Measurements from ENCODE around the gene NUP62.

The NUP62 gene

GRCh38 chr19:49896863-49897621 lies 32.3 kb downstream of the NUP62 start, which contains the start of gene IL4I1:
Gene IL4I1 (minus strand): TSS chr19:49896887. CDS start chr19:49896160, 727 bp downstream.
- peak; percentile 59 for DNase-seq

GRCh38 chr19:49895566-49896297 lies 33.6 kb downstream of the NUP62 start:
- no peak for DNase-seq

GRCh38 chr19:49894879-49895565 lies 34.3 kb downstream of the NUP62 start:
- DNase-seq = peak; percentile 34

GRCh38 chr19:49894011-49894664 lies 35.2 kb downstream of the NUP62 start:
- DNase-seq = no peak

GRCh38 chr19:49892716-49893115 lies 36.6 kb downstream of the NUP62 start:
- DNase-seq = no peak

- no peak for DNase-seq
Observed at GRCh38 chr19:49891393-49891792, 37.9 kb downstream of the NUP62 start.

- DNase-seq = peak; percentile 74
Observed at GRCh38 chr19:49890349-49891311, 38.7 kb downstream of the NUP62 start.

GRCh38 chr19:49889687-49890348 lies 39.5 kb downstream of the NUP62 start:
- peak; percentile 76 for DNase-seq

GRCh38 chr19:49889038-49889686 lies 40.1 kb downstream of the NUP62 start:
- DNase-seq = no peak

GRCh38 chr19:49888510-49888824 lies 40.8 kb downstream of the NUP62 start:
- DNase-seq = no peak

GRCh38 chr19:49887665-49888509 lies 41.4 kb downstream of the NUP62 start:
- no peak for DNase-seq

- no peak for DNase-seq
Observed at GRCh38 chr19:49887037-49887664, 42.2 kb downstream of the NUP62 start.

GRCh38 chr19:49884760-49885159 lies 44.5 kb downstream of the NUP62 start:
- no peak for DNase-seq

GRCh38 chr19:49884109-49884508 lies 45.2 kb downstream of the NUP62 start:
- DNase-seq = no peak

GRCh38 chr19:49883094-49883493 lies 46.2 kb downstream of the NUP62 start:
- no peak for DNase-seq

GRCh38 chr19:49882643-49883042 lies 46.7 kb downstream of the NUP62 start:
- DNase-seq = no peak

- no peak for DNase-seq
Observed at GRCh38 chr19:49881672-49882394, 47.5 kb downstream of the NUP62 start.

GRCh38 chr19:49881186-49881585 lies 48.1 kb downstream of the NUP62 start:
- DNase-seq = no peak
